ENCODE data around the gene CATSPER1.
"Not testable (repeated sequence)": the region's sequence is repeated elsewhere in the genome, so short reads cannot be mapped to it uniquely, and the experiment has no call there.

The CATSPER1 gene

GRCh38 chr11:66051766-66052663 lies 25.7 kb upstream of the CATSPER1 start, which contains the start of gene SF3B2:
Gene SF3B2 (plus strand): TSS chr11:66052364. CDS start chr11:66052385, 21 bp downstream.
- peak; percentile 99 for DNase-seq (ENCODE audit: low spot score)

GRCh38 chr11:66051371-66051765 lies 25.1 kb upstream of the CATSPER1 start:
- no peak for DNase-seq (ENCODE audit: low spot score)

GRCh38 chr11:66050581-66051231 lies 24.4 kb upstream of the CATSPER1 start:
- no peak for DNase-seq (ENCODE audit: low spot score)

- no peak for DNase-seq (ENCODE audit: low spot score)
Measured at GRCh38 chr11:66048547-66049323, 22.5 kb upstream of the CATSPER1 start, which contains the start of gene GAL3ST3. Gene GAL3ST3 (minus strand): TSS chr11:66049161. CDS start chr11:66045415, 3,746 bp downstream.

- DNase-seq (ENCODE audit: low spot score) = no peak
Measured at GRCh38 chr11:66047541-66048365, 21.5 kb upstream of the CATSPER1 start.

GRCh38 chr11:66046901-66047300 lies 20.6 kb upstream of the CATSPER1 start:
- DNase-seq (ENCODE audit: low spot score) = no peak

GRCh38 chr11:66045177-66045639 lies 18.9 kb upstream of the CATSPER1 start:
- DNase-seq (ENCODE audit: low spot score) = peak; percentile 75

- no peak for DNase-seq (ENCODE audit: low spot score)
Measured at GRCh38 chr11:66044757-66045156, 18.5 kb upstream of the CATSPER1 start.

- DNase-seq (ENCODE audit: low spot score) = no peak
Measured at GRCh38 chr11:66042996-66043906, 17.0 kb upstream of the CATSPER1 start.

GRCh38 chr11:66042227-66042995 lies 16.1 kb upstream of the CATSPER1 start:
- no peak for DNase-seq (ENCODE audit: low spot score)

- DNase-seq (ENCODE audit: low spot score) = no peak
Measured at GRCh38 chr11:66039765-66040164, 13.5 kb upstream of the CATSPER1 start.

GRCh38 chr11:66037327-66037726 lies 11.0 kb upstream of the CATSPER1 start:
- DNase-seq (ENCODE audit: low spot score) = no peak

- DNase-seq (ENCODE audit: low spot score) = no peak
Measured at GRCh38 chr11:66036334-66036710, 10.0 kb upstream of the CATSPER1 start.

GRCh38 chr11:66035653-66036333 lies 9.5 kb upstream of the CATSPER1 start:
- DNase-seq (ENCODE audit: low spot score) = no peak

- no peak for DNase-seq (ENCODE audit: low spot score)
Measured at GRCh38 chr11:66032957-66033735, 6.9 kb upstream of the CATSPER1 start.

- not testable (repeated sequence) for DNase-seq (ENCODE audit: low spot score)
Measured at GRCh38 chr11:66023186-66023440, 3.2 kb downstream of the CATSPER1 start.

GRCh38 chr11:66022401-66023185 lies 3.7 kb downstream of the CATSPER1 start:
- peak; percentile 16 for DNase-seq (ENCODE audit: low spot score)
